Measurements from ENCODE around the gene MRPL42.
"Not testable (repeated sequence)": the region's sequence is repeated elsewhere in the genome, so short reads cannot be mapped to it uniquely, and the experiment has no call there.

MRPL42 gene

DNA sequence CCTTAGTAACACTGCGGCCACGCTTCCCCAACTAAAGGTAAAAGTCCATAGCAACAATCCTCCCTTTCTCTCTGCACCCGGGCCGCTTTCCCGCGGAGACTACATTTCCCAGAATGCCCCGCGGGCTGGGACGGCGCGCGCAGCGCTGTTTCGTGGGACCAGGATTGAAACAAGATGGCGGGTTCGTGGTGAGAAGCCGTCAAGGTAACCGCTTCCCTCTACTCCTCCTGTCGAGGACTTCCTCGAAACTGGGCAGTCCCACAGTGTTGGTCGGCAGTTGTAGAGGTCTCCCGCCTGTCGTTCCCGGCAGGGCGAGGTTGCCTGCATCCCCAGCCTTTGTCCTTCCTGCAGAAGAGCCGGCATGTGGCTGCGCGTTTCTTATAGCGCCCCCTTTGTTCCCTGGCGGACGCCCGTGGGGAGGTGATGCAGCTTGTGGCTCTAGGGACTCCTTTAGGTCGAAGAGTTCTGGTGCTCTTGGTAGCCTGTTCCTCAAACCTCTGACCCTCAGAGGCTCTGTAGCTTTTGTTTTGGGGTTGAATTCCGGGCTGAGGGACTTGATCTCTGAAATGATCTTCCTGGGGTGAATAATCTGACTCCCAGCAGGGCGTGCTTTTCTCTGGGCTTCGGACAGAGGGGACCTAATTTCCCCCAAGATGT, at the start of gene MRPL42:
Gene MRPL42, plus strand, starts transcription at position 164 of the 657 bp plus-strand sequence. CDS start 1,772 bp downstream, outside the sequence.
- DNase-seq (ENCODE audit: low read depth): peak; percentile 91

DNA sequence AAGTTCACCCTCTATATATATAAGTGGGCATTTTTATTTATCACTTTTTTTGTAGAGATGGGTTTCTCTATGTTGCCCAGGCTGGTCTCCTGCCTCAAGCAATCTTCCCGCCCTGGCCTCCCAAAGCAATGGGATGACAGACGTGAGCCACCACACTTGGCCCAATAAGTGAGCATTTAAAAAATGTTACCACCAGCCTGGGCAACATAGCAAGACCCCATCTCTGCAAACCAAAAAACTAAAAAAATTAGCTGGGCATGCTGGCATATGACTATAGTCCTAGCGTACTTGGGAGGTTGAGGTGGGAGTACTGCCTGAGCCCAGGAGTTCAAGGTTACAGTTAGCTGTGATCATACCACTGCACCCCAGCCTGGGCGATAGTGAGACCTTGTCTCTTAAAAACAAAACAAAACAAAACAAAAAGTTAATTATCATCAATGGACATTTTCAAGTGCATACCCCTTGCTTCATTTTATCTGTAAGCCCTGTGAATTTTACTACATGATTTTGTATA, 49.3 kb upstream of the MRPL42 start:
- no peak for DNase-seq (ENCODE audit: low read depth)

DNA sequence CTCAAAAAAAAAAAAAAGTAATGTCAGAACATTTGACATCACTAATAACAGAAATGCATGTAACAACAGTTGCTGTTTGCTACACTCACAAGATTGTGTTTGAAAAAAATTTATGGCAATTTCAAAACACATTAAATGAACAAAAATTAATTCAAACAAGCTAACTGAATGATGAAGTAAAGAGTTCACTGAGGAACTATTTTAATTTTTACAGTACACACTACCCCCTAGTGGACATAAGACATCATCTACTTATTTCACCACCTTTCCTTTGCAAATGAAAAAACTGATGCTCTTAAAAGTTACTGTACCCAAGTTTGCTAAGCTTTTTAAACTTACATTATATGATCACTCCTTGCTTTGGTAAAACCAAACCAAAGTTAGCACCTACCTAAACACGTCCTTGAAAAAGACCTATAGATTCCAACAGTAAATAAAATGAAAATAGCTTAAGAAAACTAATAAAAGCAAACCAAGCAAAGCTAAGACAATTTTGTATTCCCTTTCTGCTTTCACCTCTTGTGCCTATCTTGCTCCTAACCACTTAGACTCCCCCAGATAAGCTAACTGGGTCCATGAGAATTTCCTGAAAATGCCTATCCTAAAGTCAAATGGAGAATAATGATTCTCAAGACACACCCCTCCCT, 47.8 kb upstream of the MRPL42 start:
- no peak for DNase-seq (ENCODE audit: low read depth)

DNA sequence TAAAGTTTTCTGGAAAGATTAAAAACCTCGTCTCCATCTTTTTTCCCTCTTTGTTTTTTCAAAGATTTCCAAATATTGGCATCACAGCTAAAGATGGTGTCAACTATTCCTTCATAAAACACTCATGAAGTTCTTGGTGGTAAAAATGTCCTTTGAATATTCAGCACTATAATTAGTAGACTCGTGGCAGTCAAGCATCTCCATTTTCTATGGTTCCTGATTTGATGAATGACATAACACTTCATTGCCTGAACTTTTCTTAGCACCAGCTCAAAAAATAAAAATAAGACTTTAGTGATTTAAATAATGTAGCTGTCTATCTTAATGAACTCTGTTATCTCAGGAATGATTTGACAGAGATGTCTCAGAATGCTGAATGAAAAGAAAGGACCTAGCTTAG, 45.3 kb upstream of the MRPL42 start:
- no peak for DNase-seq (ENCODE audit: low read depth)

DNA sequence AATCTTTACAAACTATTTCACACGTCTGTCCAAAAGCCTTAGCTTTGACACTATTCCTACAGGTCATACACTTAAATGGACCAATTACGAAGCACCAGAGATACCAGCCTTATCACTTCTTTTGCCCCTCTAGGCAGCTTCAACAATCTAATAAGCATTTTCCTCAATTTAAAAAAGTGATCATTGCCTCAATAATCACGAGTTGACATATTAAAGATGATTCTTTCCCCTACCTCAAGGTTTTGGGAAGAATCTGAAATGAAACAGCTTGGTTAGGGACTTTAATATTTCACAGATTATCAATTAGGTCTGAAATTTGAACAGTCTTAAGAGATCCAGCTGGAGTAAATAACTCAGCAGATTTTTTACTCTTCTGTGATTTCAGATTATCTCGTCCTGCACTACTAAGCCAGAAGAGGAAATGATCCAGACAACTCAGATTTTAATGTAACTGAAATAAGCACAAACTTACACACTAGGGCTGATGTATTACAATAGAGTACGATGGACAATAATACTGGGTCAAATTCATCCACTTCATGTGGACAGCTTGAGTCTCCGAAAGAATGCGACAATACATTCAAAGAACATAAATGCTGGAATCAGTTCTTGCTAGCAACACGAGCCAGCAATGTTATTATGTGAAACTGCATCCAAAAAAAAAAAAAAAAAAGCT, 41.4 kb upstream of the MRPL42 start:
- no peak for DNase-seq (ENCODE audit: low read depth)

DNA sequence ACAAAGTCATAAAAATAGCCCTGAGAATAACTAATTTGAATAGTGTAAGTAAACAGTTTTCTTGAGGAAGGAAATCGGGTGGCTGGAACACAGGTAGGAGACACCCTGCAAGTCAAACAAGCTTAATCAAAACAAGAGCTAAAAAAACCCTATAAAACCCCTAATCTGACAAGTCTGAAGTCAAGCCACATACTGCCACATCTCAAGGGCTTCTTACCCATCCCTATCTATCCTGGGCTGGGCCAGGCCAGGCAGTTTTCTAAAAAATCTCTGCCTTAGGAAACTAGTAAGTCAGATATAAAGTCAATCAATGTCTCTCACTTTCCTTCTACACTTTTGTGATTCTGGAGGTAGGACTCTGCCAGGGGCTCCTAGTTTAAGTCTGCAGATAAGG, 40.9 kb upstream of the MRPL42 start:
- no peak for DNase-seq (ENCODE audit: low read depth)

DNA sequence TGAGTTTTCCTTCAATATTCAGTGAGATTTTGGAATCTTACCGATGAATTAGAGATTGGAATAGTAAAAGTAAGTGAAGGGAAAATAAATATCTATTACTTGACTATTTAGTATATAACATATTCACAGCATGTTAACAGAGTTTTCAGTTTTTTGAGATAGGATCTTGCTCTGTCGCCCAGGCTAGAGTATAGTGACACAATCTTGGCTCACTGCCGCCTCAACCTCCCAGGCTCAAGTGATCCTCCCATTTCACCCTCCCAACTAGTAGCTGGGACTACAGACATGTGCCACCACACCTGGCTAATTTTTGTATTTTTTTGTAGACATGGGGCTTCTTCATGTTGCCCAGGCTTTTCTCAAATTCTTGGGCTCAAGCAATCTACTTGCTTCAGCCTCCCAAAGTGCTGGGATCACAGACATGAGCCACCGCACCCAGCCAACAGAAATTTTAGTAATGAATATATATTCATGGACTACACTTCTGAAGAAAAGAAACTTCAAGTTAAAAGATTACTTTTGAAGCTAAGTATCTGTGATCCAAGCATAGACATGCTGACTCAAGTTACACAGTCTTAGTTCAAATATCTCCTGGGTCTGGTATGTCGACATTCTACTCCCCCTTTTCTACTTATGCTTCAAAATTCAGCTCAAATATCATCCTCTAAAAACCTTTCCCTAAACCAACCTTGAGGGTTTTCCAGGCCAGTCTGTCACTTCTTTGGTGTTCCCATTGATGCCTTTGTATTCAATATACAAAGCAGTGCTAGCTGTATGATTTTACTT, 39.3 kb upstream of the MRPL42 start:
- no peak for DNase-seq (ENCODE audit: low read depth)

DNA sequence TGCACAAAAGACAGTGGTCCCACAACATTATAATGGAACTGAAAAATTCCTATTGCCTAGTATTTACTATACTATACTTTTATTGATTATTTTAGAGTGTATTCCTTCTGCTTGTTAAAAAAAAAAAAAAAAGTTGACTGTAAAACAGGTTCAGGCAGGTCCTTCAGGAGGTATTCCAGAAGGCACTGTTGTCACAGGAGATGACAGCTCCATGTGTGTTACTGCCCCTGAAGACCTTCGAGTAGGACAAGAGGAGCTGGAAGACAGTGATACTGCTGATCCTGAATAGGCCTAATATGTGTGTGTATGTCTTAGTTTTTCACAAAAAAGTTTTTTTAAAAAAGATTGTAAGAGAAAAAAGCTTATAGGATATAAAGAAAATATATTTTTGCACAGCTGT, 37.9 kb upstream of the MRPL42 start:
- no peak for DNase-seq (ENCODE audit: low read depth)

DNA sequence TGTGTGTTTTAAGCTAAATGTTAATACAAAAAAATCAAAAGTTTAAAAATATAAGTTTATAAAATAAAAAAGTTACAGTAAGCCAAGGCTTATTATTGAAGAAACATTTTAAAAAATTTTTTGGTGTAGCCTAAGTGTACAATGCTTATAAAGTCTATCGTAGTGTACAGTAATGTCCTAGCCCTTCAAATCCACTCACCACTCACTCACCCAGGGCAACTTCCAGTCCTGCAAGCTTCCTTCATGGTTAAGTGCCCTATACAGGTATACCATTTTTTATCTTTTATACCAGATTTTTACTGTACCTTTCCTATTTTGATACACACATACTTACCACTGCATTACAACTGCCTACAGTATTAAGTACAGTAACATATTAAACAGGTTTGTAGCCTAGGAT, 37.5 kb upstream of the MRPL42 start:
- DNase-seq (ENCODE audit: low read depth): no peak

DNA sequence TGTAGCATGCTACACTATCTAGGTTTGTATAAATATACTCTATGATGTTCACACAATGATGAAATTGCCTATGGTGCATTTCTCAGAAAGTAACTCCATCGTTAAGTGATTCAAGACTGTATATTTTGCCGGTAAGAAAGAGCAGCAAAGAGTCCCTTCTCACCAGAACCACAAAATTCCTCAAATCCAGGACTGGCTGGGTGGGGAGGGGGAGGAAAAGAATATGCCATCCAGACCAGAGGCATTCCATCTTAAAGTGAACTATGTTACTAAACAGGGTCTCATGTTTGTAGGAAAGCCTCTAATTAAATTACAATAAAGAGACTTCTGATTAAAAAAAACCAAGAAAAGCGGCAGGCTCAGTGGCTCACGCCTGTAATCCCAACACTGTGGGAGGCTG, 37.0 kb upstream of the MRPL42 start:
- no peak for DNase-seq (ENCODE audit: low read depth)

DNA sequence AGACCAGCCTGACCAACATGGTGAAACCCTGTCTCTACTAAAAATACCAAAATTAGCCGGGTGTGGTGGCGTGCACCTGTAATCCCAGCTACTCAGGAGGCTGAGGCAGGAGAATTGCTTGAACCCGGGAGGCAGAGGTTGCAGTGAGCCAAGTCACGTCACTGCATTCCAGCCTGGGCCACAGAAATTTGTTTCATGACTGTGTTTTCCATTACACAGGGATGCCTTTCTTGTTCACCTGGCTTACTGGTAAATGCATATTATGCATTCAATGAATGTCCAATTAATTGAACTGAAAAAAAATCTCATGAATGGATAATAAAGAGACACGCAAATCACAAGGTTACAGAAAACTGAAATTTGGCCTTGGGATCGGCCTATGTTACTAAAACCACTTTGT, 35.3 kb upstream of the MRPL42 start:
- DNase-seq (ENCODE audit: low read depth): not testable (repeated sequence)

DNA sequence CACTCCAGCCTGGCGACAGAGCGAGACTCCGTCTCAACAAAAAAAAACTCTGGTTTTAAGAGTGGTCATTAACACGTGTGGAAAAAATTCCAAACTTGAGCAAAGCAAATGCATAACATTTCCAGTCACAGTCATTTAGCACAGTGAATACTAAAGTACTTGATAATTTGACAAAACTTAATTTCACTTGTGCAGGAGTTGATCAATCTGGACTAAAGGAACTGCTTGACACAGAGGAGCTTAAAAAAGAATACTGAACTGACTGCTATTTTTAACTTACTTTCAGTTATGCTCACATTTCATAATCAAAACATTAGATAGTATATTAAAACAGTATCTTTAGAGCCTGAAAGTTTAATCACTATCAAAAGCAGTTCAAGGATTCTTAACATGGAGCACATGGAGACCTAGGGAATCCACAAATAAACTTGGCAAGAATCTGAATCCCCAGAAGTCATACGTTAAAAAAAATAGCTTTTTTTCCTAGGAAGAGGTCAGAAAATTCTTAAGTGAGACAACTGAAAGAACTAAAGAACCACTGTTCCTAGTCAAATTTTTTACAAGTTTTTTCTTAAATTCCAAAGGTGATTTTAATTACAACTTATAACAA, 33.0 kb upstream of the MRPL42 start:
- no peak for DNase-seq (ENCODE audit: low read depth)

DNA sequence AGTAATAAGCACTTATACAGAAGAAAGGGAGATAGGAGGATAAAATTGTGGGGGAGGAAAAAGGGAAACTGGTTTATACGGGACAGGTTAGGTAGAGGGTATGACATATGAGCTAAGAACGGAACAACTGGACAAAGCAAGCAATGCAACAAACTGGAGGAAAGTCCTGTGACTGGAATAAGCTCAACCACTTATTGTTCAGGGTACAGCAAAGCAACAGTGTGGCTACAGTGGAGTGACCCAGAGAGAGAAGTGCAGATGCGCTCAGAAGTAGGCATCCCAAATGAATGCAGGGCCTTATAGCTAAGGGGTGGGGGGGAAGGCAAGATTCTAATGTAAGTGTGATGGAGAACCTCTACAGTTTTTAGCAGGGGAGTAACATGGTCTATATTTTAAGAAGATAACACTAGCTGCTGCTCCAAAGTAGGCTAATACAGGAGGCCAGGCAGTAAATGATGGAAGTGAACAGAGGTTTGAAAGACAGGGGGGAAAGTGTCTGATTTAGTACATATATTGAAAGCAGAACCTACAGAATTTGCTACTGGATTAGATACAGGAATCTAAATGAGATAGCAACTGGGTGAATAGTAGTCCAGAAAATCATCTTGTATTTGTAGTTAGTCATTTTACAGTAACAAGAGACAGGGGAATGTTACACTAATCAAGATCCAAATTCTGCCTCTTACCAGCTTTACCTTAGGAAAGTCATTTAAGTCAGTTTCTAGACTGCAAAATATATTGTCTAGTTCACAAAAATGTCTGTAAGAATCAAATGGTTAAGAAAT, 28.9 kb upstream of the MRPL42 start:
- DNase-seq (ENCODE audit: low read depth): no peak

DNA sequence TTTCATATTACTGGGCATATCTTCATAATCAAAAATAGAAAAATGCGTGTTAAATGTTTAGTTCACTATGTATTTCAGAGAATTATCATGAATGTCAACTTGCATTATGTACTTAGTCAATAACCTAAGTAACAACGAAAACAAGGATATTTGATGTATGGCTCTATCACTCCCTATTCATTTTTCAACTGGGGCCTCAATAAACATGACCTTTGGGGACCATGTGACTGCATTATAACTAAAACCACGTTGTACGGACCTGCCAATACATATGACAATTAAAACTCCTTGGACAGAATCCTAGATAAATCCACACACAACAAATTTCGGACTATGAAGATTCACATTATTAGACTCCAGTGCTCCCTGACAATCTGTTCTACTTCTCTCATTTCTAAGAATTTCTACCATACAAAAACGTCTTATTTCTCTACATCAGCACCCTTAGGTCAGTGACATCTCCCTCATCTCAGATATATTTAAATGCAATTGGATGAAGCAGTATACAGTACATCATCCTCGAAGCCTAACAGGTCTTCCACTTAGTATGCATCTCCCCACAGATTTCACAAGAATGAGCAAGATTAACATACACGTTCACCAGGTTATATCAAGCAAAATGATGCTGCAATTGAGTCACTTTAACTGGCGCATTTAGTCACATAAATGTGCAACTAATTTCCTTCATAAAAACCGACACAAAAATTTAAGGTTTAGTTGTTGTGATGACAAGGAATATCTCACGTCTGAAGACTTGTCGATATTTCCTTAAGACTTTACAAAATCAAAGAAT, 27.1 kb upstream of the MRPL42 start:
- DNase-seq (ENCODE audit: low read depth): no peak

DNA sequence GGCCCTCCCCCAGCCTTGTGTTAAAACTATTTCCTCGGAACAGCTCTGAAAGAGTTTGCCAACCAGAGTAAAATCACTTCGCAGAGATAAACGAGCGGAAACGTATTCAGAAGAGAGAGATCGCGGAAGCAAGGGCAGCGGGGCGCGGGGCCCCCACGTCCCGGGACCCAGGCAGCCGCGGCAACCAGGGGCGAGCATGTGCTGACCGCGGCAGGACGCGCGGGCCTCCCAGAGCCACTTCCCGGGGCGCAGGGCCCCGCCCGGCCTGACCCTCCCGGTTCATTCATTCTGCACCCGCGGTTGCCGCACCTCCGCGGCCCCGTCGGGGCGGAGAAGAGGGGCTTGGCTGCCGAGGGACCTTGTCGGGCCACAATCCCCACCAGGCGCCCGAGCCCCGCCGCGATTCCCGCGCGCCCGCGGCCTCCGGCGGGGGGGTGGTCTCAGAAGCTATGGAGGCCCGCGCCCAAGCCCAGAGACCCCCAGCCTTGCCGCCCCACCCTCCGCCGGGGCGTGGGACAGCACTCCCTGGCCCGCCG, 26.2 kb upstream of the MRPL42 start:
- DNase-seq (ENCODE audit: low read depth): peak; percentile 33

DNA sequence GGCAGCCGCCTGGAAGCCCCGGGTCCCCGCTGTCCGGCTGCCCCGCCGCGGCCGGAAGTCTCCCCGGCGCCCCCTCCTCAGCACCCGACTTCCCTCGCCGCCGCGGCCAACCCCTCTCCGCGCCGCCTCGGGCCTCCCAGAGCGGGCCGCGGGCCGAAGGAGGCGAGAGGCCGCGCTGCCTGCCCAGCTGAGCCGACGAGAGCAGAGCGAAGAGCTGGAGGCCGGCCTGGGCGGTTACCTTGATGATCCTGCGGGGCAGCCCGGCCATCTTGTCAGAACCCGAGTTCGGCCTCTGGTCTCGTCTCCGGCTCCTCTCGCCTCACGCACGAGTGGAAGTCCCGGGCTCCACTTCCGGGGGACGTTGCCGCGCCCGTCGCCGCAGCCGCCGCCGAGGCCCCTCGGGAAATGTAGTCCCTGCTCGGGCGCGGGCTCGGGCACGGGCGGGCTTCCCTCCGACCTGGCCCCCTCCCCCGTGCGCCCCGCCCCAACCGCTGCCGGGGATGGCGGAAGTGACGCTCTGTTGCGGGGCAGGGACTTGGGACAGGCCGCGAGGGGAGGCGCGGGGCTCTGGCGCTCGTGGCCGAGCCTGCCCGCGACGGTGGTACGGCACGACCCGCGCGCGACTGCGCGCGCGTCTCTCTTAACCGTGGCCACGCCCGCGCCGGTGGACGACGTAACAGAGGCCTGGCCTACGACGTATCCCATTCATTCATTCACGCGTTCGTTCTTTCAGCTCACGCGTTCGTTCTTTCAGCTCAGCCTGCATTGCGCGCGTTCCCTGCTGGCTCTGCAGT, 25.5 kb upstream of the MRPL42 start, which contains the start of gene UBE2N:
Gene UBE2N, minus strand, starts transcription at position 331 of the 794 bp plus-strand sequence. Its CDS starts 63 bp downstream, at position 268.
- DNase-seq (ENCODE audit: low read depth): peak; percentile 98

DNA sequence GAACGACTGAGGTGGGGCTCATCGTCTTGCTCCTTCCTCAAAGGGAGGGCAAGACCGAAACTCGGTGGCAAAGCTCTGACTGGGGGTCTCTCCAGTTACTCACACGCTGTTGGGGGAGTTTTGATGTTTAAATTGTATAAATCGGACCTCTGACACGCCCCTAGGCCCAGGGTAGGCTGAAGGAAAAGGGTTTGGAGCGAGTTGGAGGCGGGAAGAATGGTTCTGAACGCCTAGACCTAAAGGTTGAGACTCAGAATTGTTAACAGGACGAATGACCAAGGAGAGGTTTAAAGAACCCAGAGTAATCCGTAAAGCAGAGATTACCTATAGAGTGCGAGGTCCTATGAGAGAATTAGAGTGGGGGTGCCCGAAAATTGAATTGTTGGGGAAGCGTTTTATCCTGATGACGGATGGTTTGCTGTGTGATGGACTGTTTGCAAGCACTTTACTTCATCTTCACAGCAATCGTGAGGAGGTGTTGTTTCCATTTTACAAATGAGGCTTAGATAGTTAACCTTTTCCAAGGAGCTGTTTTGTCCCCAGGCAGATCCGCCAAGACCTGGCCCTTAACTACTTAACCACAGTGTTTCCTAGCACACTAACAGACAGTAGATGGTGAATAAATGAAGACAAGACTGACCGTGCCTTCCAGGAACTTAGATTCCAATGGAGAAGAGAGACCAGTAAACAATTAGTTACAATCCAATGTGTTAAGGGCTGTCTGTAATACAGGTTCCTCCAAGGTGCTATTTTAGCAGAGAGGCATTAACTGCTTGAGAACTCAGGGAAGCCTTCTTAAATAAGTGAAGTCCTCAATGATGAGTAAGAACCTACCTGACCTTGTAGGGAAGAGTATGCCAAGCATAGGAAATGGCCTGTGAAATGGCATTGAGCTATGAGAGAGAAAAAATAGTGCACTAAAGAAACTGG, 24.6 kb upstream of the MRPL42 start:
- no peak for DNase-seq (ENCODE audit: low read depth)

DNA sequence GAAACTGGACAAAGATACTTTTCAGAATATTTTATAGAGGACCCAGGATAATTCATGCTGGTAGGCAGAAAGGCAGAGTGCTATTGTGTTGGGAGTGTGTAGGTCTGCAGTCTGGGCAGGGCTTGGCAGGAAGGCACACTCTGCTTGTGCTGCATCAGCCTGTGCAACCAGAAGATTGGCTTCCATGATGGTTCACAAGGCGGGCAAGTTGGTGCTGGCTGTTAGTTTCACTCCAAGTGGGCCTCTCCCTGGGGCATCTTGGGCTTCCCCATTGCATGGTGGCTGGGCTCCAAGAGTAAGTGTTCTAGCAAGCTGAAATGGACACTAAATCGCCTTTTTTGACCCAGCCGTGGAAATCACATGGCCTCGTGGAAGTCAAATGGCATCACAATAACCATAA, 23.7 kb upstream of the MRPL42 start:
- no peak for DNase-seq (ENCODE audit: low read depth)
